Measurements from ENCODE around the gene ZNF700.
"Not testable (repeated sequence)": the region's sequence is repeated elsewhere in the genome, so short reads cannot be mapped to it uniquely, and the experiment has no call there.

DNA sequence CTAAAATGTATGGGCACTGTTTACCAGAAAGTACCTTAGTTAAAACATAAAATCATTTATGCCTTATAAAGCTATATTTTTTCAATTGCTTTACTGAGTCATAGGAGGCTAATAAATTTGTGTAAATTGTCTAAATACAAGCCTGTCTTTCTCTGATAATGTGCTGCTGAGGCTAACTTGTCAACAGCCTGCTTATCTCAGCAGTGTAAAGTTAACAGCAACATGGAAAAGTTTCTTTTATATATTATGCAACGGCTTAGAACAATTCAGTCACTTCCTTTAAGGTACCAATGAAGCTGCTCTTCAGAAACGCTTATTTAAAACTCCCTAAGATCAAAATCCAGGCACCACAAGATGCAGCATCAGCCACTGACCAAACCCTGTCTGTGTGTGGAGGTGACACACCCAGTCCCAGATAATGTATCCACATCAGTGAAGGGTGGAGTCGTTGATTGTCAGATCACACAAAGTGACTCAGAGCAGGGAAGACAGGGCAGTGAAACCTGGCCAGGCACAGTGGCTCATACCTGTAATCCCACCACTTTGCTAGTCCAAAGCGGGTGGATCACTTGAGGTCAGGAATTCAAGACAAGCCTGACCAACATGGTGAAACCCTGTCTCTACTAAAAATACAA lies 10.4 kb upstream of the ZNF700 start:
- TF ChIP-seq ZNF239 (CRISPR knock-in tag; IDR thresholded peaks at IDR 0.05); ETV6 (IDR thresholded peaks at IDR 0.05; ENCODE audit: borderline replicate concordance in 1 of 2, low read depth in 2 of 2, low read length in 1 of 2); ETV6 (CRISPR knock-in tag; IDR thresholded peaks at IDR 0.05; ENCODE audit: borderline replicate concordance); ZNF311 (CRISPR knock-in tag; IDR thresholded peaks at IDR 0.05); ZFPM2 (CRISPR knock-in tag; IDR thresholded peaks at IDR 0.05); ZBTB8A (IDR thresholded peaks at IDR 0.05; ENCODE audit: partially characterized antibody); TOE1 (IDR thresholded peaks at IDR 0.05; ENCODE audit: borderline replicate concordance); TOE1 (CRISPR knock-in tag; IDR thresholded peaks at IDR 0.05; ENCODE audit: borderline replicate concordance, low read depth): not testable (repeated sequence)
- TF ChIP-seq, protein P1, sequence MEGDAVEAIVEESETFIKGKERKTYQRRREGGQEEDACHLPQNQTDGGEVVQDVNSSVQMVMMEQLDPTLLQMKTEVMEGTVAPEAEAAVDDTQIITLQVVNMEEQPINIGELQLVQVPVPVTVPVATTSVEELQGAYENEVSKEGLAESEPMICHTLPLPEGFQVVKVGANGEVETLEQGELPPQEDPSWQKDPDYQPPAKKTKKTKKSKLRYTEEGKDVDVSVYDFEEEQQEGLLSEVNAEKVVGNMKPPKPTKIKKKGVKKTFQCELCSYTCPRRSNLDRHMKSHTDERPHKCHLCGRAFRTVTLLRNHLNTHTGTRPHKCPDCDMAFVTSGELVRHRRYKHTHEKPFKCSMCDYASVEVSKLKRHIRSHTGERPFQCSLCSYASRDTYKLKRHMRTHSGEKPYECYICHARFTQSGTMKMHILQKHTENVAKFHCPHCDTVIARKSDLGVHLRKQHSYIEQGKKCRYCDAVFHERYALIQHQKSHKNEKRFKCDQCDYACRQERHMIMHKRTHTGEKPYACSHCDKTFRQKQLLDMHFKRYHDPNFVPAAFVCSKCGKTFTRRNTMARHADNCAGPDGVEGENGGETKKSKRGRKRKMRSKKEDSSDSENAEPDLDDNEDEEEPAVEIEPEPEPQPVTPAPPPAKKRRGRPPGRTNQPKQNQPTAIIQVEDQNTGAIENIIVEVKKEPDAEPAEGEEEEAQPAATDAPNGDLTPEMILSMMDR (IDR thresholded peaks at IDR 0.05 in 2 of 3, conservative IDR thresholded peaks at IDR 0.05 in 1 of 3; ENCODE audit: insufficient read depth in 2 of 3, low read depth in 1 of 3, low read length in 3 of 3) = not testable (repeated sequence)
- TF ChIP-seq, protein P2, sequence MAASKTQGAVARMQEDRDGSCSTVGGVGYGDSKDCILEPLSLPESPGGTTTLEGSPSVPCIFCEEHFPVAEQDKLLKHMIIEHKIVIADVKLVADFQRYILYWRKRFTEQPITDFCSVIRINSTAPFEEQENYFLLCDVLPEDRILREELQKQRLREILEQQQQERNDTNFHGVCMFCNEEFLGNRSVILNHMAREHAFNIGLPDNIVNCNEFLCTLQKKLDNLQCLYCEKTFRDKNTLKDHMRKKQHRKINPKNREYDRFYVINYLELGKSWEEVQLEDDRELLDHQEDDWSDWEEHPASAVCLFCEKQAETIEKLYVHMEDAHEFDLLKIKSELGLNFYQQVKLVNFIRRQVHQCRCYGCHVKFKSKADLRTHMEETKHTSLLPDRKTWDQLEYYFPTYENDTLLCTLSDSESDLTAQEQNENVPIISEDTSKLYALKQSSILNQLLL (CRISPR knock-in tag; IDR thresholded peaks at IDR 0.05; ENCODE audit: borderline replicate concordance) = not testable (repeated sequence)
- TF ChIP-seq, protein P3, sequence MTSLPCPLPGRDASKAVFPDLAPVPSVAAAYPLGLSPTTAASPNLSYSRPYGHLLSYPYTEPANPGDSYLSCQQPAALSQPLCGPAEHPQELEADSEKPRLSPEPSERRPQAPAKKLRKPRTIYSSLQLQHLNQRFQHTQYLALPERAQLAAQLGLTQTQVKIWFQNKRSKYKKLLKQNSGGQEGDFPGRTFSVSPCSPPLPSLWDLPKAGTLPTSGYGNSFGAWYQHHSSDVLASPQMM (CRISPR knock-in tag; IDR thresholded peaks at IDR 0.05) = not testable (repeated sequence)
